ENCODE measurements around the gene PLAC8L1.
"Not testable (repeated sequence)": the region's sequence is repeated elsewhere in the genome, so short reads cannot be mapped to it uniquely, and the experiment has no call there.

The PLAC8L1 gene

GRCh38 chr5:146105477-146105876, at the start of gene PLAC8L1:
Gene PLAC8L1 (minus strand): TSS chr5:146105577. CDS start chr5:146104311, 1,266 bp downstream.
- no peak for DNase-seq (ENCODE audit: low read depth)

GRCh38 chr5:146151970-146152369, 46.6 kb upstream of the PLAC8L1 start:
- no peak for DNase-seq (ENCODE audit: low read depth)

GRCh38 chr5:146137967-146138403, 32.6 kb upstream of the PLAC8L1 start:
- DNase-seq (ENCODE audit: low read depth) = no peak

GRCh38 chr5:146130440-146131045, 25.2 kb upstream of the PLAC8L1 start:
- DNase-seq (ENCODE audit: low read depth) = no peak

GRCh38 chr5:146126068-146126467, 20.7 kb upstream of the PLAC8L1 start:
- no peak for DNase-seq (ENCODE audit: low read depth)

- no peak for DNase-seq (ENCODE audit: low read depth)
Measured at GRCh38 chr5:146124580-146124979, 19.2 kb upstream of the PLAC8L1 start.

- not testable (repeated sequence) for DNase-seq (ENCODE audit: low read depth)
Measured at GRCh38 chr5:146121451-146121850, 16.1 kb upstream of the PLAC8L1 start.

GRCh38 chr5:146118322-146118721, 12.9 kb upstream of the PLAC8L1 start:
- DNase-seq (ENCODE audit: low read depth) = no peak

GRCh38 chr5:146117216-146117615, 11.8 kb upstream of the PLAC8L1 start:
- not testable (repeated sequence) for DNase-seq (ENCODE audit: low read depth)

- DNase-seq (ENCODE audit: low read depth) = no peak
Measured at GRCh38 chr5:146116361-146116760, 11.0 kb upstream of the PLAC8L1 start.

- DNase-seq (ENCODE audit: low read depth) = no peak
Measured at GRCh38 chr5:146112476-146112875, 7.1 kb upstream of the PLAC8L1 start.

- no peak for DNase-seq (ENCODE audit: low read depth)
Measured at GRCh38 chr5:146111409-146111808, 6.0 kb upstream of the PLAC8L1 start.

GRCh38 chr5:146109379-146109778, 4.0 kb upstream of the PLAC8L1 start:
- no peak for DNase-seq (ENCODE audit: low read depth)

- not testable (repeated sequence) for DNase-seq (ENCODE audit: low read depth)
Measured at GRCh38 chr5:146108870-146109269, 3.5 kb upstream of the PLAC8L1 start.

- DNase-seq (ENCODE audit: low read depth) = no peak
Measured at GRCh38 chr5:146107901-146108300, 2.5 kb upstream of the PLAC8L1 start.

GRCh38 chr5:146103594-146103993, 1.8 kb downstream of the PLAC8L1 start:
- no peak for DNase-seq (ENCODE audit: low read depth)

- DNase-seq (ENCODE audit: low read depth) = no peak
Measured at GRCh38 chr5:146101646-146102045, 3.7 kb downstream of the PLAC8L1 start.

- no peak for DNase-seq (ENCODE audit: low read depth)
Measured at GRCh38 chr5:146098047-146098446, 7.3 kb downstream of the PLAC8L1 start.

- DNase-seq (ENCODE audit: low read depth) = no peak
Measured at GRCh38 chr5:146091881-146092280, 13.5 kb downstream of the PLAC8L1 start.

GRCh38 chr5:146089287-146089686, 16.1 kb downstream of the PLAC8L1 start:
- no peak for DNase-seq (ENCODE audit: low read depth)

GRCh38 chr5:146088098-146088497, 17.3 kb downstream of the PLAC8L1 start:
- DNase-seq (ENCODE audit: low read depth) = no peak

- DNase-seq (ENCODE audit: low read depth) = no peak
Measured at GRCh38 chr5:146084376-146084775, 21.0 kb downstream of the PLAC8L1 start.

GRCh38 chr5:146082798-146083197, 22.6 kb downstream of the PLAC8L1 start:
- no peak for DNase-seq (ENCODE audit: low read depth)

GRCh38 chr5:146081556-146081955, 23.8 kb downstream of the PLAC8L1 start:
- no peak for DNase-seq (ENCODE audit: low read depth)

Data from GM04503 (cell line).